Measurements from ENCODE around the gene CGNL1. TPM values are rescaled to one million over a fixed set of nuclear protein-coding genes. Genes with fewer than 3 reads are reported as not detected.
A peak's percentile ranks its signal among the peaks of the same experiment; 100 is the strongest.

The CGNL1 gene
- total and polyA plus RNA-seq, 2 experiments from 2014 or later: 11.4 to 13.1 TPM

GRCh38 chr15:57358571-57358970 lies 17.7 kb upstream of the CGNL1 start:
- Histone ChIP-seq H3K79me2 (no peaks in the 10 kb centered on the region), H3K9me3 (ENCODE audit: low read depth) (no peaks in the 10 kb centered on the region), H3K36me3 (replicated peaks; ENCODE audit: insufficient read depth, low read depth) (no peaks in the 10 kb centered on the region), H3K4me3 (no peak overlapping the region), H3K4me1 (ENCODE audit: insufficient read depth) (peaks cover 4% of the 10 kb centered on the region), H3K9me2 (replicated peaks; ENCODE audit: insufficient read depth) (no peaks in the 10 kb centered on the region), H4K20me1 (ENCODE audit: insufficient read depth, poor library complexity, severe bottlenecking) (no peaks in the 10 kb centered on the region), H2AFZ (no peak overlapping the region), H3K4me2 (no peak overlapping the region), H3K27ac (no peak overlapping the region), H3K27me3 (no peaks in the 10 kb centered on the region)
- no peak for DNase-seq (ENCODE audit: low spot score)
- WGBS (ENCODE audit: low lambda C conversion rate, missing lambda C conversion rate): 97% methylated on average over 2 of the region's 2 CpGs
- TF ChIP-seq CTCF (IDR thresholded peaks at IDR 0.05; ENCODE audit: poor library complexity): no peak

DNA sequence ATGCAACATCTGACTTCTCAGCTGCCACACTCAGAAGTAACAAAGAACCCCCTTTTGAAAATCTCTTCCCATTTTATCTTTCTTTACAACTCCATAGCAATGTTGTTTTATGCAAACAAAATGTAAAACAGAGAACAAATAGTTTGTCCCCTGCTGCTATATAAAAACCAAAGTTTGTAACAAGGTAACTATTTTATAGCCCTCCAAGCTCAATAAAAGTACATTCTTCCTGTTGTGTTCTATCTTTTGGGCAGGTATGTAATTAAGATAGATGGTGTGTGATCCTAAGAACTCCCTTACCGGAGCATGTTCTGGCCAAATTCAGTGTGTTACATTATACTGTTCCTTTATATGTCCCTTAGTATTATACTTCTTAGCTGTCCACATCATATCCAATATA lies 12.6 kb upstream of the CGNL1 start:
- no peak overlapping the region for H3K4me2 ChIP-seq
- no peaks in the 10 kb centered on the region for H4K20me1 ChIP-seq (ENCODE audit: insufficient read depth, poor library complexity, severe bottlenecking)

DNA sequence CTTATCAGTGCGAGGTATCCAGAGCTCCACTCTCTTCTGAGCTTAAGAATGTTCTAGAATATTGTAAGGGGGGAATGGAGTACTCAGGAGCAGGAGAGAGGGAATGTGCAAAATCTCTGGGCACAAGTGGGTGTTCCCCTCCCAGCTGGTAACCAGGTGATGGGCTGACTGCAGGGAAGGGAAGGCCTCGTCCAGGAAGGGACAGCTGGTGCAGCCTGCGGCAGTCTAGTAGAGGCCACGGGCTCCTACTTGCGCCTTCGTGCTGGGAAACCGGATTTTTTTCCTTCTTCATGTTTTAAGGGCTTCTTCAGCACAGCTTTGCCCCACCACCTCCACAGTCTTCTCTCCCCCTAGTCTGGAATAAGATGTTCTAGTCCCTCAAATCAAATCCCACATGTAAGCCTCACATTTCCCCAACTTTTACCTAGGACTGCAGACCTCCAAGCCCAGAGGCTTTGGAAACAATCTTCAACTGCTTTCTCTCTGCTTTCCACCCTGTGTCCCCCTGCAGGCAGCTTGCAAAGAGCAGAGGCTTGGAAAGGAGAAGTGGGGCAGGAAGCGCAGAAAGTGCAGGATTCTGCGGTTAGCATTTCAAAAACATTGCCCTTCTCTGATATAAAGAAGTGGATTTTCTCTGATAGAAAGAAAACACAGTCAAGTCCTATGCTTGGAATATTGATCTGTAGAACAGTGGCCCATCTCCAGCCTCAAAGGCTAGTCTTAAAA lies 11.9 kb upstream of the CGNL1 start:
- WGBS (ENCODE audit: low lambda C conversion rate, missing lambda C conversion rate): 78% methylated on average over 9 of the region's 9 CpGs
- Histone ChIP-seq H3K4me1 (ENCODE audit: insufficient read depth) (no peaks in the 10 kb centered on the region), H2AFZ (peak overlapping the region; percentile 15), H3K4me2 (peak overlapping the region; percentile 20), H3K27ac (no peak overlapping the region), H3K79me2 (no peaks in the 10 kb centered on the region), H3K9me2 (replicated peaks; ENCODE audit: insufficient read depth) (no peaks in the 10 kb centered on the region), H3K36me3 (replicated peaks; ENCODE audit: insufficient read depth, low read depth) (no peaks in the 10 kb centered on the region), H3K4me3 (no peak overlapping the region), H3K9me3 (ENCODE audit: low read depth) (no peaks in the 10 kb centered on the region), H4K20me1 (ENCODE audit: insufficient read depth, poor library complexity, severe bottlenecking) (no peaks in the 10 kb centered on the region), H3K27me3 (no peaks in the 10 kb centered on the region)
- DNase-seq (ENCODE audit: low spot score): no peak
- TF ChIP-seq EZH2phosphoT487 (IDR thresholded peaks at IDR 0.05; ENCODE audit: low read depth, severe bottlenecking, unreplicated experiment): no peak
- TF ChIP-seq CTCF (IDR thresholded peaks at IDR 0.05; ENCODE audit: poor library complexity): peak; percentile 31
- no peak for TF ChIP-seq EZH2 (IDR thresholded peaks at IDR 0.05; ENCODE audit: borderline replicate concordance)

More for the DNA sequence above, 12.6 kb upstream of the CGNL1 start:
- Histone ChIP-seq H3K27ac (no peak overlapping the region), H3K9me2 (replicated peaks; ENCODE audit: insufficient read depth) (no peaks in the 10 kb centered on the region), H3K4me3 (no peak overlapping the region), H3K79me2 (no peaks in the 10 kb centered on the region), H3K9me3 (ENCODE audit: low read depth) (no peaks in the 10 kb centered on the region), H2AFZ (no peak overlapping the region), H3K36me3 (replicated peaks; ENCODE audit: insufficient read depth, low read depth) (no peaks in the 10 kb centered on the region), H3K4me1 (ENCODE audit: insufficient read depth) (no peaks in the 10 kb centered on the region), H3K27me3 (no peaks in the 10 kb centered on the region)
- no peak for DNase-seq (ENCODE audit: low spot score)
- 63% methylated on average over 1 of the region's 1 CpG for WGBS (ENCODE audit: low lambda C conversion rate, missing lambda C conversion rate)
- no peak for TF ChIP-seq EZH2 (IDR thresholded peaks at IDR 0.05; ENCODE audit: borderline replicate concordance)
- no peak for TF ChIP-seq EZH2phosphoT487 (IDR thresholded peaks at IDR 0.05; ENCODE audit: low read depth, severe bottlenecking, unreplicated experiment)
- TF ChIP-seq CTCF (IDR thresholded peaks at IDR 0.05; ENCODE audit: poor library complexity): no peak

All from hepatocyte (in vitro differentiated cells).